ENCODE data around the gene NHLRC1.

Gene NHLRC1

GRCh38 chr6:18147160-18147559, 24.7 kb upstream of the NHLRC1 start:
- DNase-seq (ENCODE audit: extremely low read depth, insufficient read length): no peak
- H3K36me3 ChIP-seq (ENCODE audit: control insufficient read depth, insufficient read depth, low read length): no peaks in the 10 kb centered on the region
- H3K27me3 ChIP-seq (replicated peaks; ENCODE audit: control insufficient read depth, insufficient read depth, low read length): no peaks in the 10 kb centered on the region
- H3K4me3 ChIP-seq (replicated peaks; ENCODE audit: low read depth, low read length): no peak overlapping the region
- no peak for TF ChIP-seq CTCF (IDR thresholded peaks at IDR 0.05; ENCODE audit: insufficient read depth, low read length, poor library complexity, severe bottlenecking)

- Histone ChIP-seq H3K36me3 (ENCODE audit: control insufficient read depth, insufficient read depth, low read length) (no peaks in the 10 kb centered on the region), H3K27me3 (replicated peaks; ENCODE audit: control insufficient read depth, insufficient read depth, low read length) (no peaks in the 10 kb centered on the region), H3K4me3 (replicated peaks; ENCODE audit: low read depth, low read length) (no peak overlapping the region)
- no peak for TF ChIP-seq CTCF (IDR thresholded peaks at IDR 0.05; ENCODE audit: insufficient read depth, low read length, poor library complexity, severe bottlenecking)
- no peak for DNase-seq (ENCODE audit: extremely low read depth, insufficient read length)
Measured at GRCh38 chr6:18142591-18142861, 20.0 kb upstream of the NHLRC1 start.

- H3K36me3 ChIP-seq (ENCODE audit: control insufficient read depth, insufficient read depth, low read length): no peaks in the 10 kb centered on the region
- no peak for DNase-seq (ENCODE audit: extremely low read depth, insufficient read length)
- no peak overlapping the region for H3K4me3 ChIP-seq (replicated peaks; ENCODE audit: low read depth, low read length)
- no peak for TF ChIP-seq CTCF (IDR thresholded peaks at IDR 0.05; ENCODE audit: insufficient read depth, low read length, poor library complexity, severe bottlenecking)
- H3K27me3 ChIP-seq (replicated peaks; ENCODE audit: control insufficient read depth, insufficient read depth, low read length): no peaks in the 10 kb centered on the region
Measured at GRCh38 chr6:18141805-18142590, 19.5 kb upstream of the NHLRC1 start.

GRCh38 chr6:18139935-18140621, 17.6 kb upstream of the NHLRC1 start:
- no peak for DNase-seq (ENCODE audit: extremely low read depth, insufficient read length)
- no peaks in the 10 kb centered on the region for H3K36me3 ChIP-seq (ENCODE audit: control insufficient read depth, insufficient read depth, low read length)
- no peaks in the 10 kb centered on the region for H3K27me3 ChIP-seq (replicated peaks; ENCODE audit: control insufficient read depth, insufficient read depth, low read length)
- no peak for TF ChIP-seq CTCF (IDR thresholded peaks at IDR 0.05; ENCODE audit: insufficient read depth, low read length, poor library complexity, severe bottlenecking)
- no peak overlapping the region for H3K4me3 ChIP-seq (replicated peaks; ENCODE audit: low read depth, low read length)

GRCh38 chr6:18138906-18139305, 16.4 kb upstream of the NHLRC1 start:
- DNase-seq (ENCODE audit: extremely low read depth, insufficient read length): no peak
- no peaks in the 10 kb centered on the region for H3K27me3 ChIP-seq (replicated peaks; ENCODE audit: control insufficient read depth, insufficient read depth, low read length)
- H3K4me3 ChIP-seq (replicated peaks; ENCODE audit: low read depth, low read length): no peak overlapping the region
- H3K36me3 ChIP-seq (ENCODE audit: control insufficient read depth, insufficient read depth, low read length): no peaks in the 10 kb centered on the region
- TF ChIP-seq CTCF (IDR thresholded peaks at IDR 0.05; ENCODE audit: insufficient read depth, low read length, poor library complexity, severe bottlenecking): no peak

All from GM06990 (cell line).